ENCODE results near the gene TMED3.
"Not testable (repeated sequence)": the region's sequence is repeated elsewhere in the genome, so short reads cannot be mapped to it uniquely, and the experiment has no call there.

TMED3 gene

DNA sequence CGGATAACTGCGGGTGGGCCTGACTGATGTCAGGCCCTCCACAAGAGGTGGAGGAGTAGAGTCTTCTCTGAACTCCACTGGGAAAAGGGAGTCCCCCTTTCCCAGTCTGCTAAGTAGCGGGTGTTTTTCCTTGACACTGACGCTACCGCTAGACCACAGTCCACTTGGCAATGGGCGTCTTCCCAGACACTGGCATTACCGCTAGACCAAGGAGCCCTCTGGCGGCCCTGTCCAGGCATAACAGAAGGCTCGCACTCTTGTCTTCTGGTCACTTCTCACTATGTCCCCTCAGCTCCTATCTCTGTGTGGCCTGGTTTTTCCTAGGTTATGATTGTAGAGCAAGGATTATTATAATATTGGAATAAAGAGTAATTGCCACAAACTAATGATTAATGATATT is 9.1 kb downstream of the TMED3 start:
- not testable (repeated sequence) for DNase-seq

GRCh38 chr15:79321876-79322275 is 11.0 kb downstream of the TMED3 start:
- DNase-seq: no peak

DNA sequence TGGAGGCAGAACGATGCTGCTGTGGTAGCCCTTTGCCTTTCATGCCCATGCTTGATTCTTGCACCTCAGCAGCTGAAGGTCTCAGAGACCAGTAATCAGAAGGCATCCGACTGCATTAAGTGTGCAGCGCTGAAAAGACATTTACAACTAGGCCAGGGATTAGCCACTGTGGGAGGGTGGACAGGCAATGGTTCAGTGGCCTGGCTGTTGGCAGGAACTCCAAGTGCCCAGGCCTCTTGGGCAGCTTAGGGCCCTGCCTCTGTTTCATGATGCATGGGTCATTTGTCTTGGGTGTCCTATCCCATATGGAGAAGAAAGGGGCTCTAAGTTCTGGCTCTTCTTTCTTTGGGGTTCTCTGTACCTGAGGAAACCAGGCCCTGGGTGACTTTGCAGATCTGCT is 11.4 kb downstream of the TMED3 start:
- no peak for DNase-seq

DNA sequence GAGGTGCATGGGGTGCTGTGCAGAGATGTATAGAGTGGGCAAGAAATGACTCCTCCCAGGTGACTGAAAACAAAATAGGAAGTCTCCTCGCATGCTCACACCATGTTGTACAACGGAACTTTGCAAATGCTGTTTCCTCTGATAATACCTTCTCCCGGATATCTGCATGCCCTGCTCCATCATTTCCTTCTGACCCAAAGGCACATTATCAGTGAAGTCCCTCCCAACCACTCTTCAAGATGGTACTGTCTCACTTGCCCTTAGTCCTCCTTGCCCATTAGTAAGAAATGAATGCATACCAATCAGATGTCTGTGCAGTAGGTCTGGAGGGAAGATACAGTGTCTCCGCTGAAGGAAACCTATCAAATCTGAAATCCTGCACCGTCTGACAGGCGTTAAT is 12.0 kb downstream of the TMED3 start:
- no peak for DNase-seq

DNA sequence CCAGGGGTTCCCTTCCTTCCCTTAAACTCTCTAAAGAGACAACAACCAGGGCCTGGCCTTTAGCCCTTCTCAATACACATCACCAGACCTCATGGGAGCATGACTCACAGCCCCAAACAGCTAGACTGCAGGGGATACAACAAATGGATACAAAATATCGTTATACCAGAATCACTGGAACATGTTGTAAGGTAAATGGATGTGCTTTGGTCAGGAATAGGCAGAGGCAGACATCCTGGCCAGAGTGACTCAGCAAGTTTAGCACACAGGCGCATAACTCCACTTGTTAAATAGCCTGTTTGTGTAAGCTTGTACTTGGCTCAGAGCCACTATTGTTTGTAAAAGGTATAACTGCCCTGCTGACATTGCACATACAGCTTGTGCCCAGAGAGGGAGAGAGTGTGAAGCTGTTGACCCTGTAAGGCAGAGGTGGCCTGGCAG is 18.3 kb downstream of the TMED3 start:
- DNase-seq: no peak

DNA sequence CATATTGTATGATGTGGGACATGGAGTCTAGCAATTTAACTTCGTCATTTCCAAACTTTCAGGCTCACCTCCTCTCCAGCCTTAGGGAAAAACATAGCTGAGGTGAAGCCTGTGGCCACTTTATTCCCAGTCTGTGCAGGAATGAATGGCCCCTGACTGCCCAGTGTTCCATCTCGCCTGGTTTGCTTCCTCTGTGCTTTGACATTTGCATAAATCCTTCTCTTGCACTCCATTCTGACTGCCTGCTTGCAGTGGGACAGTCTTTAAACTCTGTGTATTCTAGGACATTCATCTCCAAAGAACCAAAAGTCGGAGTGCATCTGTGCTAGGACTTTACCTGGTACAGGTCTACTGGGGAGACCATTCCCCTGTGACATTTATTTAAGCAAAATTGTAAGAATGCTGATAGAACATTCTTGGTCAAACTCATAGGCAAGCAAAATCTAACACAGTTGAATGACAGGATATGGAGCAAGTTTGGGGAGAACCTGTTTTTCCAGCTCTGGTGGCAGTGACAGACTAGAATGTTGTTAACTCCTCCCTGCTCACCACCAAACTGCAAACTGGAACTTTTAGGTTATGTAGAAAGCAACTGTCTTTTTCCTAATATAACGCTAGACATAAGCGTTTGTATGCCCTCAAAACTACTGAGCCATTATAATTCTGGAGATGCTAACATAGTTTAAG is 22.1 kb downstream of the TMED3 start:
- DNase-seq: no peak

- DNase-seq: no peak
These were observed 26.7 kb downstream of the TMED3 start for GRCh38 chr15:79337591-79337990.

DNA sequence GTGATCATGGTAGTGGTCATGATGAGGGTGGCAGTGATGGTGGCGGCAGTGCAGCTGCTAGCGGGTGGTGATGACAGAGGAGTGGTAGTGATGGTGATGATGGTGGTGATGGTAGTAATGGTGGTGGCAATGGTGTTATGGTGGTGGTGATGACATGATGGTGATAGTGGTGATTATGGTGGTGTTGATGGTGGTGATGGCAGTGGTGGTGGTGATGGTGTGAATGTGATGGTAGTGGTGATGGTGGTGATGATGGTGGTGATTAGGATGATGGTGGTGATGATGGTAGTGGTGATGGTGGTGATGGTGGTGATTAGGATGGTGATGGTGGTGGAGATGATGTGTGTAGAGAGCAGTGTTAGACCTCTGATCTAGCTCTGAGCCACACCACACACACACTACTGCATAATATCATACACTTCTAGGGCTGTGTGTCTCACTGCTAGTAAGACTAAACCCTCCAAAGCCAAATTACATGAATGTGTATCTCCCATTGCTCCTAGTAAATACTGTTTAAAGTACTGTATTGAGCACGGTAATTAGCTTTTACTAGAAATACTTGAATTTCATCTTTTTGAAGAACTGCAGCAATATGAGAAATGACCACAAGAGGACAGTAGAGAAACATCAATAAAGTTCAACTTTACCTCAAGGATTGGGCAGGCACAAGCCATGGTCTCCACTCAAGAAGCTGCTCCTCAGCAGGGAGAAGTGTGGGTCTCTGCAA is 28.8 kb downstream of the TMED3 start:
- no peak for DNase-seq

GRCh38 chr15:79340315-79340602 is 29.3 kb downstream of the TMED3 start:
- DNase-seq: no peak

GRCh38 chr15:79341396-79341795 is 30.5 kb downstream of the TMED3 start:
- no peak for DNase-seq

DNA sequence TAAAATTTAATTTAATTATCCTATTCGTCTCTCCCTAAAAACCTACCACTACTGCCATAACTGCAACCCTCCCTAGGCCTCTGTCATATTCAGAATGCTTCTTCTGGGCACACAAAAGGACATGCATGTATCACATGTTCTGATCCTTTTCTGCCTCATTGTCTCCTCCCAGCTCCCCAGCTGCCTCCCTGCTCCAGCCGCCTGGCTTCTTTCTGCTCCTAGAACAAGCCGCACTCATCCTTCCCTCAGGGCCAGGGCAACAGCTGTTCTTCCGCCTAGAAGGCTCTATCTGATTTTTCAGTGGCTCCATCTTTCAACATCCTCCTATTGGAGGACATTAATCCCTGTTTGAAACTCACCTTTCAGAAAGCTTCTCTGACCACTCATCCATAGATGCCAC is 38.6 kb downstream of the TMED3 start:
- DNase-seq: no peak

DNA sequence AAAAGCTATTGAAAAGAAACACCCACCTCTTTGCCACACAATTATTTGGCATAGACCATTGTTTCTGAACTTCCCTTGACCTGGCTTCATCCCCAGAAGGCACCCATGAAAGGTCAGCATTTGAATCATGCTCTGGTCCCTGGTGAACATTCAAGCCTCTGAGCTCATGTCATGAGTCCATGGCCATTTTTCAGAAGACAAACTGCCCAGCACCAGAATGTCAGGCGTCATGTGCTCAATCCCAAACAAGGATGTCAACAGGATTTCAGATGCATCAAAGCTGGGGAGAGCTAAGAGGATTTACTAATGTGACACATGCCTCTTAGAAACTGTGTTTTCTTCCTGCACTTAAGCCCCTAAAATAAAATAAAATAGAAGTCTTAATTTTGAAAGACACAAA is 41.3 kb downstream of the TMED3 start:
- DNase-seq: no peak

DNA sequence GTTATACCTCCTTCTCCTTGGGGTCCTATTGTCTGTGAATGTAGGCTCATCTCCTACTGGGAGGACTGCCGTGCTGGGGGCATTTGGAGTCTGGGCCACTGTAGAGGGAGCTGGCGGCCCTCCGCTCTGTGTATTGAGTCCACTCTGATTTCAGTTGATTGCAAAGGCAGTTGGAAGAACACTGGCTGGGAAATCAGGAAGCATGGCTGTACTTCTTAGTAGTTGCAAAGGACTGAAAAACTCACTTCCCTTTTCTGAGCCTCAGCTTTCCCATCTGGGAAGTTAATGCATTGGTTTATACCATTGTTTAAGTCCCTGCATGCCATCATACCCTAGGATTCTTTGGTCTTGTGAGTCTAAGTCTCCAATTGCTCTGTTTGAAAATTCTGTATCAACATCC is 46.7 kb downstream of the TMED3 start:
- DNase-seq: no peak

- no peak for DNase-seq
These were observed 47.2 kb downstream of the TMED3 start for GRCh38 chr15:79358069-79358468.

- DNase-seq: no peak
These were observed 53.8 kb downstream of the TMED3 start for GRCh38 chr15:79364571-79365240.

DNA sequence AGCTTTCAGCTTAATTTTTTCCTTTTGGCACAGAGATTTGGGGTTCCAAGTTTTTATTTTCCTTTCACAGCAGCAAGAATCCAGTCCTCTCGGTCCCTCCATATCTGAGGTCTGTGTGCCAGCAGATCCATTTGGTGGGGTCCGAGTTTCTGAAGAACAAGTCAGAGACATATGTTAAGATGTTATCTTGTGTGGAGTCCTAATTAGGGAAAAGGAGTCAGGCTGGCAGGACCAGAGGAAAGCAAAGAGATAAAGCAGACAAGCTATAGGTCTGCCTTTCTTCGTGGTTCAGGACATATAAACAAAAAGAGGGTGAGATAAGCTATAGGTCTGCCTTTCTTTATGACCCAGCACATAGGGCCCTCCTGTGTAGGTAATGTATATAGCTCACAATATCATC is 54.9 kb downstream of the TMED3 start:
- no peak for DNase-seq

GRCh38 chr15:79366691-79367090 is 55.8 kb downstream of the TMED3 start:
- no peak for DNase-seq

- DNase-seq: no peak
These were observed 59.8 kb downstream of the TMED3 start for GRCh38 chr15:79370716-79371115.

GRCh38 chr15:79371591-79371990 is 60.7 kb downstream of the TMED3 start:
- no peak for DNase-seq

- no peak for DNase-seq
These were observed 61.5 kb downstream of the TMED3 start for GRCh38 chr15:79372428-79372827.
